GM21390 (cell line): Measurements from ENCODE around the gene DUSP14.
"Not testable (repeated sequence)": the region's sequence is repeated elsewhere in the genome, so short reads cannot be mapped to it uniquely, and the experiment has no call there.

Experiments
- ATAC-seq: cut with Tn5 transposase; IDR thresholded peaks from one replicate; pipeline ENCODE4 v1.9.1; 2021; ENCODE audit not compliant: unreplicated experiment

Gene DUSP14

GRCh38 chr17:37483311-37484039, 6.2 kb upstream of the DUSP14 start:
- ATAC-seq = no peak

- ATAC-seq = no peak
These were observed 3.6 kb upstream of the DUSP14 start for GRCh38 chr17:37485938-37486570.

- ATAC-seq = no peak
These were observed 1.6 kb upstream of the DUSP14 start for GRCh38 chr17:37488009-37488604.

DNA sequence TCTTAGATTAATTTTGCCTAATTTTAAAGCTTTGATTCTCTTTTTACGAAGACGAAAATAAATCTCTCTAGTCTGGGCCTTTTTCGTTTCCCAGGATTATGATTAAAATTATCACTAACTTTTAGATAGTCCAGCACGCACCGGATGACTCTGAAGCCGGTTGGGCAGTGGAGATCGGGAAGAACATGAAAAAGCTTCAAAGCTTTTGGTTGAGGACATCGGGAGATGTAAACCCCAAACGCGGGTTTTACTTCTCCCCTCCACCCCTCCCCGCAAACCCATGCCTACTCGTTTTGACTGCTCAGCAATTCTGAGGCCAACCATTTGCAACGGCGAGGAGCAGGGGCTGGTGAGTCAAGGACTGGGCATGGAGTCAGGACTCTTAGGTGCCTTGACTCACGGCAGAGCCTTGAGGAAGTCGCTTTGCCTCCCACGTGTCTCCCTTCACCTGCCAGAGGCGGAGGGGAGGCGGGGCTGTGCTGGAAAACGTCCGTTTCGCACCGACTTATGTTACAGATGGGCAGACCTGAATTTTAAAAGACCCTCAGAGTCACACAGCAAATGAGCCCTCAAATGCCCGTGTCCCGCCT, 989 bp upstream of the DUSP14 start:
- no peak for ATAC-seq

DNA sequence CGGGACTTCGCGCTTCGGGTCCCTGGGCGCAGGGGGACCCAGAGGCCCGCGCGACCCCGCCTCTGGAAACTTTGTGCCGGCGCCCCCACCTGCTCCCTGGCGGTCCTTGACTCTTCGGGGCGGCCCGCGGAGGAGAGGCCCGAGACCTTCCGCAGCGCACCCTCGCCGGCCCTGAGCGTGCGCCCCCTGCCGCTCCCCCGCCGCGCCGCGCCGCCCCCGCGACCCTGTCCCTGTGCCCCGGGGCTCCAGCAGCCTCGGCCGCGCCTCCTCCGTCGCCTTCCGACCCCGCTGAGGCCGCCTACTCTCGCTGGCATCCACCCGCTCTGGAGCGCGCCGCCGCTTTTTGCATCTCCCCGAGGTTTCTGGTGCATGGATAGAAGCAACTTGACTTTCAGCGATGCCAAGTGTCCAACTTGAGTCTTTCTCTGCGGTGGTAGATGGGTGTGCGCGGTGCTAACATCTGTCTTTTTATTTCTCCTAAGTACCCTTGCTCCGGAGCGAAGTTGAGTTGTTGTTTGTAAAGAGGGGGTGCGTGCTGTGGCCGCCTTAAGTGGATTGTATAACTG, 414 bp downstream of the DUSP14 start:
- peak; percentile 50 for ATAC-seq

DNA sequence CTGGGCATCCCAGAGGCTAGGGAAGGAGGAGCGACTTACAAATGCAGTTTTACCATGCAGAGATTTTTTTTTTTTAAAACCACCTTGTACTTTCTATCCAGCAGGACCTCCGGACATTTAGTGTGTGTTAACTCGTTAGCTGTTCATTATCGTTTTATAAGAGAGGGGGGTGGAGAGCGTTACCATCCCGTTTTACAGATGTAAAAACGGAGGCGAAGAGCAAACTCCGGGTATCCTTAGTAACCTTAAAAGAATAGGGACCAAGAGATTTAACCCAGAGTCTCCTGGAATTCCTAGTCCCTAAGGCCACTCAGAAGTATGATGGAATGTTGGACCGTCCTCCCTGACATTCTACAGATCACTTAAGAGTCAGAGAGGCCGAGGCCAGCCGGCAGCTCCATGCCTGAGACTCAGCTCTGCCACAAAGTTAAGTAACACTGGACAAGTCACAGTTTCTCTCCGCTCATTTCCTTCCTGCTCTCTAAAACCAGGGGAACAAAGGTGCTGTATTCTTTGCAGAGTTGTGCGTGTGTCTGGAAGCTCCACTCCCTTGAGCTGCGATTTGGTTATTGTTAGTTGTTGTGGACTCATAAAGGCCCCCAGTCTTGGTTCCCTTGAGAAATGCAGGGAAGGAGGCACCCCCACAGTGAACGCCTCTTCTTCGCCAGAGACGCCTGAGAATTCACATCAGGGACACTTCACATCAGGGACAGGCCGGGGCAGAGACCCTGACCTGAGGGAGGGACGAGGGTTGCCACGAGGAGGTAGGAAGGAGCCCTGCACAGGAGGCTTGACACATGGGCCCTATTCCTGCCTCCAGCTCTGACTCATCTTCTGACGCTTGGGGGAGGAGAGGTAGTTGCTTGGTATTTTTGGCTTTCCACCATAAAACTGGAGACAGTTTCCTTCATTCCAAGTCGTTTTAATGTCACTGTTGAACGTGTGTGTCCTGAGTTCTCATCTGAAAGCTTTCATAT, 1.2 kb downstream of the DUSP14 start:
- ATAC-seq = no peak

DNA sequence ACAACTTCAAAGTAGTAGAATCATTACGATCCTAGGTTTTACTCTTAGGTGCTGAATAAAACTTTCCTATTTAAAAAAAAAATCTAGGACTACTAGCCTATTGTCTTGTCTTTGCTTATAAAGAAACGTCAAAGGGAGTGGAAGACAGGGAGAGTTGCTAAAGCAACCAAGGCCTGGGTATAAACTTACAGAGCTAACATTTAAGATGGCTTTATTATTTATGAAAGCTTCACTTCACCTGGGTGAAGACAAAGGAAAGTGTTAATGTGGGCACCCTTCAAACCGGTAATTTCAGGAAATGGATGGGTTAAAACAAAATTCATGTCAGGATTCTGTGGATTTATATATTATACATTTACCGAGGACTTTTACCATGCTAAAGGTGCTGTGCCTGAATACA, 2.5 kb downstream of the DUSP14 start:
- no peak for ATAC-seq

DNA sequence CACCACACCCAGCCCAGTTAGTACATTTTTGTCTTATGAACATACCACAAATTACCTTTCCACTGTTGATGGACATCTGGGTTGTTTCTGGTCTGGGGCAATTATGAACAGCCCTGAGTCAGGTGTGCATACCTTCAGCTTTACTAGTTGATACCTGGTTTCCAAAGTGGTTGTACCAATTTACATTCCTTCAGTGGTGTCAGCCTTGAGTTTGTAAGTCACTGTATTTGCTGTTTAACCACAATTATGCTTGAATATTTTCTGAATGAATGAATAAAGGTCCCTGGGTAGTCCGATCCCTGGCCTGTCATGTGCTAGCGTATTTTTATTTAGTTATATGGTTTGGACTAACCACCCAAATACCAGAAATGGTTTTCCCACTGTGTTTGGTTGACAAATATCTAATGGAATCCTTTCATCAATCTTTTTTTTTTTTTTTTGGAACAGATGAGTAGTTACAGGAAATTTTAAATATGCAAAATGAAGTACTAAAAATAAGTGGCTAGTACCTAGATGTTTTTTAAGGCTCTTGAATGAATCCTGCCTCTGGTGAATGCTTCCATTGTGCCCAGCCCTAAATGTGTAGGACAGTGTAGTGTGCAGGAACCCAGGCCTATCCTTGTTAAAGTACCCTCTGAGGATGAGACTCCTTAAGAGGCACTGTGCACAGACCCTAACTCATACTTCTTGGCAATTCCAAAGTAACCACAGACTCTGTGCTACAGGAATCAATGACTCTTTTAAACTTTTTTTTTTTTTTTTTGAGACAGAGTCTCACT, 3.7 kb downstream of the DUSP14 start:
- ATAC-seq = no peak

GRCh38 chr17:37494401-37494831, 4.7 kb downstream of the DUSP14 start:
- ATAC-seq = no peak

- ATAC-seq = no peak
These were observed 5.3 kb downstream of the DUSP14 start for GRCh38 chr17:37494971-37495370.

- no peak for ATAC-seq
These were observed 10.7 kb downstream of the DUSP14 start for GRCh38 chr17:37500378-37500777.

- ATAC-seq = no peak
These were observed 12.6 kb downstream of the DUSP14 start for GRCh38 chr17:37502009-37502936.

DNA sequence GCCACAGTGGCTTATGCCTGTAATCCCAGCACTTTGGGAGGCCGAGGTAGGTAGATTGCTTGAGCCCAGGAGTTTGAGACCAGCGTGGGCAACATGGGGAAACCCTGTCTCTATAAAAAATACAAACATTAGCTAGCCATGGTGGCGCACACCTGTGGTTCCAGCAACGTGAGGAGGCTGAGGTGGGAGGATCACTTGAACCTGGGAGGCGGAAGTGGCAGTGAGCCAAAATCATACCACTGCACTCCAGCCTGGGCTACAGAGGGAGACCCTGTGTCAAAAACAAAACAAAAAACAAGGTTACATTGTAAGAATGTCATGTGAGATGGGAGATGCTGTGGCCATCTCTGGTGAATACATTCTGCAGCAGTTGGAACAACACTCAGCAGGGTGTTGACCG, 13.5 kb downstream of the DUSP14 start:
- no peak for ATAC-seq

- no peak for ATAC-seq
These were observed 15.6 kb downstream of the DUSP14 start for GRCh38 chr17:37505333-37505732.

- no peak for ATAC-seq
These were observed 17.0 kb downstream of the DUSP14 start for GRCh38 chr17:37506678-37507077.

GRCh38 chr17:37507111-37507510, 17.4 kb downstream of the DUSP14 start:
- ATAC-seq = no peak

GRCh38 chr17:37510056-37510455, 20.4 kb downstream of the DUSP14 start:
- ATAC-seq = no peak

GRCh38 chr17:37511642-37512041, 22.0 kb downstream of the DUSP14 start:
- not testable (repeated sequence) for ATAC-seq
